ENCODE results near the gene NPAS4.
"Not testable (repeated sequence)": the region's sequence is repeated elsewhere in the genome, so short reads cannot be mapped to it uniquely, and the experiment has no call there.

NPAS4 gene

DNA sequence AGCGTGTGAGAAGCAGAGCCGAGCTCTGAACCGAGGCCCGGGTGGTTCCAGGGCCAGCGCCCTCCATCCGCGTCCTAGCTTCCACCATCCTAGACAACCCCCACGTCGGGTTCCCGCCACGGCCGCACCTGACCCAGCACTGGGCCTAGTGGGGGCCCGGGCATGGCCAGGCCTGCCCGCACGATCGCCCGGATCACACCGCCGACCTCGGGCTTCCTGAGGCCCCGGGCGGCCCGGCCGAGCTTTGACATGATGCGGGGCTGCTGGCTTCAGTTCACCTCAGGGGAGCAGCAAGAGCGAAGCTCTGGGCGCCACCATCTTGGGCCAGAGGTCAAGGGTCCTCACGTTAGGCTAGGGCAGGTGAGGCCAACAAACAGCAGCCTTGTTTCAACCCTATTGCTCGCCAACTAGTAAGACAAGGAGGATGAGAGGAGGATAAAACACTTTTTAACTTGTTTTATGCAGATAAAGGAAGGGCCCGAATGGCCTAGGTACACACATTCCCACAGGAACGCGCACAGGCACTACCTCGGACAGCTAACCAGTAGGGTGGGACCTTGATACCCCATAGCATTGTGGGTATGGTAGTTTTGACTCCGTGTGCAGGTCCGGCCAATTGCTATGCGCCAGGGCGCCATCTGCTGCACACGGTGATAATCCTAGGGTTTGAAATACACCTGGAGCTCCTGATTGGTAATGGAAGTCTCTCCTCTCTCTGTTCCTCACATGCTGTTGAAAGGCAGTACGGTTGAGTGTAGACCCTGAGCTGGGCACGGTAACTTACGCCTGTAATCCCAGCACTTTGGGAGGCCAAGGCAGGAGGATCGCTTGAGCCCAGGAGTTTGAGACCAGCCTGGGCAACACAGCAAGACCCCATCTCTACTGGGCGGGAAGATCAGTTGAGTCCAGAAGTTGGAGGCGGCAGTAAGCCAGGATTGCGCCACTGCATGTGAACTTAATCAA is 17.9 kb downstream of the NPAS4 start, which contains the start of gene MRPL11:
Gene MRPL11 (minus strand): TSS at position 345 of the 963 bp plus-strand sequence. CDS start 94 bp downstream, at position 251.
- WGBS, result 9% methylated on average over 45 of the region's 45 CpGs
- Histone ChIP-seq H3K4me1 (ENCODE audit: insufficient read depth, low read length) (no peaks in the 10 kb centered on the region), H3K27me3 (ENCODE audit: insufficient read depth, low read length) (no peaks in the 10 kb centered on the region), H3K27ac (ENCODE audit: low read depth, low read length) (peak within 1 kb of the TSS; percentile 87), H3K4me3 (ENCODE audit: low read length) (peak within 1 kb of the TSS; percentile 71), H3K9me3 (ENCODE audit: insufficient read depth, low read depth, low read length) (peaks cover 14% of the 10 kb centered on the region), H3K9ac (ENCODE audit: low read depth, low read length) (peak within 1 kb of the TSS; percentile 88), H3K36me3 (ENCODE audit: insufficient read depth, low read length) (peaks cover 26% of the 10 kb centered on the region)

DNA sequence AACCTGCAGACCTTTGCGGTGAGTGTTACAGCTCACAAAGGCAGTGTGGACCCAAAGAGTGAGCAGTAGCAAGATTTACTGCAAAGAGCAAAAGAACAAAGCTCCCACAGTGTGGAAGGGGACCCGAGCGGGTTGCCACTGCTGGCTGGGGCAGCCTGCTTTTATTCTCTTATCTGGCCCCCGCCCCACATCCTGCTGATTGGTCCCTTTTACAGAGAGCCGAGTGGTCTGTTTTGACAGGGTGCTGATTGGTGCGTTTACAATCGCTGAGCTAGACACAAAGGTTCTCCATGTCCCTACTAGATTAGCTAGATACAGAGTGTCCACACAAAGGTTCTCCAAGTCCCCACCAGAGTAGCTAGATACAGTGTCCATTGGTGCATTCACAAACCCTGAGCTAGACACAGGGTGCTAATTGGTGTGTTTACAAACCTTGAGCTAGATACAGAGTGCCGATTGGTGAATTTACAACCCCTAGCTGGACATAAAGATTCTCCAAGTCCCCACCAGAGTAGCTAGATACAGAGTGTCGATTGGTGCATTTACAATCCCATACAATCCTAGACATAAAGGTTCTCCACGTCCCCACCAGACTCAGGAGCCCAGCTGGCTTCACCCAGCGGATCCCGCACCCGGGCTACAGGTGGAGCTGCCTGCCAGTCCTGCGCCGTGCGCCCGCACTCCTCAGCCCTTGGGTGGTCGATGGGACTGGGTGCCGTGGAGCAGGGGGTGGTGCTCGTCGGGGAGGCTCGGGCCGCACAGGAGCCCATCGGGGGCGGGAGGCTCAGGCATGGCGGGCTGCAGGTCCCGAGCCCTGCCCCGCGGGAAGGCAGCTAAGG is 19.5 kb downstream of the NPAS4 start:
- not testable (repeated sequence) for H3K4me1 ChIP-seq (ENCODE audit: insufficient read depth, low read length); H3K9ac ChIP-seq (ENCODE audit: low read depth, low read length); H3K27ac ChIP-seq (ENCODE audit: low read depth, low read length); H3K27me3 ChIP-seq (ENCODE audit: insufficient read depth, low read length); H3K4me3 ChIP-seq (ENCODE audit: low read length)
- WGBS, result 91% methylated on average over 29 of the region's 29 CpGs
- H3K36me3 ChIP-seq (ENCODE audit: insufficient read depth, low read length), result peaks cover 20% of the 10 kb centered on the region
- H3K9me3 ChIP-seq (ENCODE audit: insufficient read depth, low read depth, low read length), result peaks cover 20% of the 10 kb centered on the region

DNA sequence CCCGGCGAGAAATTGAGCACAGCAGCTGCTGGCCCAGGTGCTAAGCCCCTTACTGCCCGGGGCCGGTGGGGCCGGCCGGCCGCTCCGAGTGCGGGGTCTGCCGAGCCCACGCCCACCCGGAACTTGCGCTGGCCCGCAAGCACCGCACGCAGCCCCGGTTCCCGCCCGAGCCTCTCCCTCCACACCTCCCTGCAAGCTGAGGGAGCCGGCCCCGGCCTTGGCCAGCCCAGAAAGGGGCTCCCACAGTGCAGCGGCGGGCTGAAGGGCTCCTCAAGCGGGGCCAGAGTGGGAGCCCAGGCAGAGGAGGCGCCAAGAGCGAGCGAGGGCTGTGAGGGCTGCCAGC is 20.1 kb downstream of the NPAS4 start:
- Histone ChIP-seq H3K36me3 (ENCODE audit: insufficient read depth, low read length) (peaks cover 14% of the 10 kb centered on the region), H3K9me3 (ENCODE audit: insufficient read depth, low read depth, low read length) (peaks cover 20% of the 10 kb centered on the region)
- not testable (repeated sequence) for H3K27ac ChIP-seq (ENCODE audit: low read depth, low read length); H3K9ac ChIP-seq (ENCODE audit: low read depth, low read length); H3K4me1 ChIP-seq (ENCODE audit: insufficient read depth, low read length); H3K27me3 ChIP-seq (ENCODE audit: insufficient read depth, low read length); H3K4me3 ChIP-seq (ENCODE audit: low read length)
- WGBS, result 91% methylated on average over 27 of the region's 27 CpGs

DNA sequence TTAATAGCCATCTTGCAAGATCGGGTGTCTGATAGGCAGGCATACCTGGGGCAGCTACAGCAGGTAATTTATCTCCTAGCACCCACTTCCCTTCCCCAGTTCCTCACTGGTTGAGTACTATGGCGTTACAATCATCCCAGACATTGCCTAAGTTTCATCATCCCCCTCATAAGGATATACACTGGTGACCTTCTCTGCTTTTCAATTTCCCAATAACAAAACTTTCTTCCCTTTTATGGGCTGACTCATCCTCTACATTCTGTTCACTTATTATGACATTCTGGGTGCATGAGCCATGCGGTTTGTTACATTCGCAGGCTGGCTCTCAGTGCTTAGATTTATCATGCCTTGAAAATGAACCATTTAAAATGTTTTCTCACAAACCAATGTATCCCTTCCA is 22.8 kb downstream of the NPAS4 start:
- Histone ChIP-seq H3K27ac (ENCODE audit: low read depth, low read length) (no peak overlapping the region), H3K36me3 (ENCODE audit: insufficient read depth, low read length) (no peaks in the 10 kb centered on the region)

DNA sequence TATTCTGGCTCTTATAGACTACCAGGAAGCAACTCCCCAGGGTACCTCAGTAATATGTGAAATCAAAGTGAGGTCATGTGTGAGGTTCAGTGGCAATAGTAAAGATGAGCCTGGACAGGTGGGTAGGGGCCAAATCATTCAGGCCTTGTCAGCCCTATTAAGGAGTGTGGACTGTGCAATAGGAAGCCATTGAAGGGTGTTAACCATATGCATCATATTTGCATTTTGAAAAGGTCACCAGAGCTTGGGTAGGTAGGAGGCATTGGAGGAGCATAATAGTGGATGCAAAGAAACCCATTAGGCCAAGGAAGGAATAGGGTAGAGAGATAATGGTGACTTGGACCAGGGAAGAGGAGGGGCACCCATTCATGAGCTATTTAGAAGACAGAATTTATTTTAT is 26.2 kb downstream of the NPAS4 start:
- H3K4me3 ChIP-seq (ENCODE audit: low read length), result no peak overlapping the region
- no peaks in the 10 kb centered on the region for H3K36me3 ChIP-seq (ENCODE audit: insufficient read depth, low read length)
- H3K9ac ChIP-seq (ENCODE audit: low read depth, low read length), result no peak overlapping the region
- H3K27ac ChIP-seq (ENCODE audit: low read depth, low read length), result no peak overlapping the region
- peaks cover 20% of the 10 kb centered on the region for H3K9me3 ChIP-seq (ENCODE audit: insufficient read depth, low read depth, low read length)
- H3K27me3 ChIP-seq (ENCODE audit: insufficient read depth, low read length), result no peaks in the 10 kb centered on the region
- H3K4me1 ChIP-seq (ENCODE audit: insufficient read depth, low read length), result no peaks in the 10 kb centered on the region

More for the DNA sequence above, 22.8 kb downstream of the NPAS4 start:
- Histone ChIP-seq H3K9ac (ENCODE audit: low read depth, low read length) (no peak overlapping the region), H3K4me1 (ENCODE audit: insufficient read depth, low read length) (no peaks in the 10 kb centered on the region), H3K4me3 (ENCODE audit: low read length) (no peak overlapping the region), H3K9me3 (ENCODE audit: insufficient read depth, low read depth, low read length) (peaks cover 20% of the 10 kb centered on the region), H3K27me3 (ENCODE audit: insufficient read depth, low read length) (no peaks in the 10 kb centered on the region)
- 95% methylated on average over 4 of the region's 4 CpGs for WGBS

DNA sequence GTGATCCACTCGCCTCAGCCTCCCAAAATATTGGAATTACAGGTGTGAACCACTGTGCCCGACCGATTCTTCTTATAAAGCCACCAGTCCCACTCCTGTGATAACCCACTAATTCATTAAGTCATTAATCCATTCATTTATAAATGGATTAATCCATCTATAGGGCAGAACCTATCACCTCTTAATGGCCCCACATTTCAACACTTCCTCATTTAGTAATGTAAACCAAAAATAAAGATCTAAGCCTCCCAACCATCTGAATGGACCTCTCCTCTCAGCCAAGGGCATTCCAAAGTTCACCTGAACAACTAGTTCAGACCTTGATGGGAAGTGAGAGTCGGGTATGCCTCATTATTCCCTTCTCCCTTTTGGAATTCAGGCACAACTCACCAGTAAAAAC is 27.7 kb downstream of the NPAS4 start:
- Histone ChIP-seq H3K27me3 (ENCODE audit: insufficient read depth, low read length) (no peaks in the 10 kb centered on the region), H3K4me3 (ENCODE audit: low read length) (no peak overlapping the region), H3K9me3 (ENCODE audit: insufficient read depth, low read depth, low read length) (peaks cover 8% of the 10 kb centered on the region), H3K27ac (ENCODE audit: low read depth, low read length) (no peak overlapping the region), H3K36me3 (ENCODE audit: insufficient read depth, low read length) (no peaks in the 10 kb centered on the region), H3K4me1 (ENCODE audit: insufficient read depth, low read length) (no peaks in the 10 kb centered on the region), H3K9ac (ENCODE audit: low read depth, low read length) (no peak overlapping the region)
- 91% methylated on average over 4 of the region's 4 CpGs for WGBS

DNA sequence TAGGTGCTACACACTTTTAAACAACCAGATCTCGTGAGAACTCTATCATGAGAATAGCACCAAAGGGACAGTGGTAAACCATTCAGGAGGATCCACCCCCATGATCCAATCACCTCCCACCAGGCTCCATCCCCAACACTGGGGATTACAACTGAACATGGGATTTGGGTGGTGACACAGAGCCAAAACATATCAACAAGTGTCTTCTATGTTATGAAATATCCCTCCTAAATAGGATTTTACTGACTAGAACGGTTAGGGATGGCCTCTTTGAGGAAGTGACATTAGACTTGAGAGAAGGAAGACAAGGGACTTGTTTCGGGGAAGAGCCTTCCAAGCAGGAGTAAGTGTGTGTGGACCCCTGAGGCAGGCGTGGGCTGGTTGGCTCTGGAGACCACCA is 29.7 kb downstream of the NPAS4 start:
- Histone ChIP-seq H3K9ac (ENCODE audit: low read depth, low read length) (no peak overlapping the region), H3K36me3 (ENCODE audit: insufficient read depth, low read length) (no peaks in the 10 kb centered on the region), H3K27ac (ENCODE audit: low read depth, low read length) (no peak overlapping the region), H3K9me3 (ENCODE audit: insufficient read depth, low read depth, low read length) (no peaks in the 10 kb centered on the region), H3K27me3 (ENCODE audit: insufficient read depth, low read length) (no peaks in the 10 kb centered on the region), H3K4me1 (ENCODE audit: insufficient read depth, low read length) (no peaks in the 10 kb centered on the region), H3K4me3 (ENCODE audit: low read length) (no peak overlapping the region)
- WGBS, result 81% methylated on average over 4 of the region's 4 CpGs

DNA sequence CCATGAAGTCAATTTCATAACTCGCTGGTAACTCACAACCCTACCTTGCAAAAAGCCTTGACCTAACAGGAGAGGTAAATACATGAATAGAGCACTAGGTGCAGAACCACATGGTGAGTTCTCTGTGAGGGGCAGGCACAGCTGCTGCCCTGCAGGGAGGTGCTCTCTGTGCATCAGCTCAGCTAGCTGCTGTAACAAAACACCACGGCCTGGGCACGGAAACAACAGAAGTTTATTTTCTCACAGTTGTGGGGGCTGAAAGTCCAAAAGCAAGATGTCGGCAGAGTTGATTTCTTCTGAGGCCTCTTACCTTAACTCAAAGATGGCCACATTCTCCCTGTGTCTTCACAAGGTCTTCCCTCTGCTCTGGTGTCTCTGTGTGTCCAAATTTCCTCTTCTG is 30.8 kb downstream of the NPAS4 start:
- Histone ChIP-seq H3K27ac (ENCODE audit: low read depth, low read length) (no peak overlapping the region), H3K4me1 (ENCODE audit: insufficient read depth, low read length) (no peaks in the 10 kb centered on the region), H3K36me3 (ENCODE audit: insufficient read depth, low read length) (no peaks in the 10 kb centered on the region), H3K9me3 (ENCODE audit: insufficient read depth, low read depth, low read length) (no peaks in the 10 kb centered on the region), H3K27me3 (ENCODE audit: insufficient read depth, low read length) (no peaks in the 10 kb centered on the region), H3K4me3 (ENCODE audit: low read length) (no peak overlapping the region), H3K9ac (ENCODE audit: low read depth, low read length) (no peak overlapping the region)
- 84% methylated on average over 4 of the region's 4 CpGs for WGBS

DNA sequence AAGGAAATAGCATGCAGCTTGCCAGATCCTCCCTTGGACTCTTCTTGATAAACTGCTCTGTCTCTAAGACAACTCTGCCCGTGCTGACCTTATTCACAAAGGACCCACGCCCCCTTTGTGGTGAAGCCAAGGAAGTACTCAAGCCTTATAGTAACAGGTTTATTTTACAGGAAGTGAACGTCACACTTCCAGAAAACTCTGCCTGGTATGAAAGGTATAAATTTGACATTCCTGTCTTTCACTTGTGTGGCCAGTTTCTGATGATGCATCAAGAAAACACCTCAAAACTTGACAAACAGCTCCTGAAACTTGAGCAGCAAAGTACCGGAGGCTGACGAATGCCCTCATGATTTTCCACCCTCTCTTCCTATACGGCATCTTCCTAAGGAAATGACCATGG is 33.4 kb downstream of the NPAS4 start:
- H3K36me3 ChIP-seq (ENCODE audit: insufficient read depth, low read length), result no peaks in the 10 kb centered on the region
- 81% methylated on average over 6 of the region's 6 CpGs for WGBS
- H3K27ac ChIP-seq (ENCODE audit: low read depth, low read length), result no peak overlapping the region
- no peaks in the 10 kb centered on the region for H3K27me3 ChIP-seq (ENCODE audit: insufficient read depth, low read length)
- H3K4me3 ChIP-seq (ENCODE audit: low read length), result no peak overlapping the region
- no peaks in the 10 kb centered on the region for H3K9me3 ChIP-seq (ENCODE audit: insufficient read depth, low read depth, low read length)
- H3K4me1 ChIP-seq (ENCODE audit: insufficient read depth, low read length), result no peaks in the 10 kb centered on the region
- H3K9ac ChIP-seq (ENCODE audit: low read depth, low read length), result no peak overlapping the region

DNA sequence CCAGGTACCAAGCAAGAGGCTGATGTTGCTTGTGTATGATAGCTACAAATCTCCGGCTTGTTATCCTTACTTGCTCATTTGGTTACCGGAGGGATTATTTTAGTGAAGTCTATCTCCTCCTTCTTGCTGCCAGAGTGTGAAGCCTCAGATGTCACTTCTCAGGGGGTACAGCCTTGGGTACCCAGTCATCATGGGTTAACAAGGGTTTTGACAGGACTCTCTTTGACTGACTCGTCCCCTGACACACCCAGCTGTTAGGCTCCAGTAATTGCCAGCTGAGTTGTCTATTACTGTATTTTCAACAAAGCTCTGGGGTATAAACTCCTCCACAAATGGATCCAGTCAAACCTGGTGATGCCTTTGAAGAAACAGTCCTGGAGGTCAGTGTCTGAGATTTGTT is 34.0 kb downstream of the NPAS4 start:
- no peak overlapping the region for H3K9ac ChIP-seq (ENCODE audit: low read depth, low read length)
- no peaks in the 10 kb centered on the region for H3K4me1 ChIP-seq (ENCODE audit: insufficient read depth, low read length)
- WGBS, result 83% methylated on average over 3 of the region's 3 CpGs
- no peaks in the 10 kb centered on the region for H3K27me3 ChIP-seq (ENCODE audit: insufficient read depth, low read length)
- no peak overlapping the region for H3K4me3 ChIP-seq (ENCODE audit: low read length)
- H3K27ac ChIP-seq (ENCODE audit: low read depth, low read length), result no peak overlapping the region
- H3K9me3 ChIP-seq (ENCODE audit: insufficient read depth, low read depth, low read length), result no peaks in the 10 kb centered on the region
- H3K36me3 ChIP-seq (ENCODE audit: insufficient read depth, low read length), result no peaks in the 10 kb centered on the region

DNA sequence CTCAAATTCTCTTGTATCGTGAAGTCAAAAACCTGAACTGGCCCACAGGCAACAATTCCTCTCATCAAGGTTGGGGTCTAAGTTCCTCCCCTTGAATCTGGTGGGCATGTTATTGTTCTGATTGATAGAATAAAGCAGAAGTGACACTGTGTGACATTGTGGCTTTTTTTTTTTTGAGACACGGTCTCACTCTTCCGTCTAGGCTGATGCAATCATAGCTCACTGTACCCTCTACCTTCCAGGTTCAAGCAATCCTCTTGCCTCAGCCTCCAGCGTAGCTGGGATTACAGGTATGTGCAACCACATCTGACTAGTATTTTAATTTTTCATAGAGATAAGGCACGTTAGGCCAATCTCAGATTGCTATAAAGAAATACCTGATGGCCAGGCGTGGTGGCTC is 37.0 kb downstream of the NPAS4 start:
- no peak overlapping the region for H3K9ac ChIP-seq (ENCODE audit: low read depth, low read length)
- H3K27ac ChIP-seq (ENCODE audit: low read depth, low read length), result no peak overlapping the region
- H3K4me1 ChIP-seq (ENCODE audit: insufficient read depth, low read length), result no peaks in the 10 kb centered on the region

More for the DNA sequence above, 37.0 kb downstream of the NPAS4 start:
- Histone ChIP-seq H3K9me3 (ENCODE audit: insufficient read depth, low read depth, low read length) (peaks cover 9% of the 10 kb centered on the region; the same call in 1 of the 2 replicates), H3K4me3 (ENCODE audit: low read length) (no peak overlapping the region), H3K36me3 (ENCODE audit: insufficient read depth, low read length) (no peaks in the 10 kb centered on the region), H3K27me3 (ENCODE audit: insufficient read depth, low read length) (no peaks in the 10 kb centered on the region)
- WGBS, result 93% methylated on average over 6 of the region's 6 CpGs

Data from HUES64 (cell line).